ENCODE results near the gene RARS1. TPM values are rescaled to one million over a fixed set of nuclear protein-coding genes. Genes with fewer than 3 reads are reported as not detected.
A peak's percentile ranks its signal among the peaks of the same experiment; 100 is the strongest.

Gene RARS1
- total and polyA plus RNA-seq, 2 of the 8 experiments (the other 6 are each of a cell fraction or from before 2014, with no cell fraction given): 30.2 to 108 TPM

GRCh38 chr5:168528521-168529373, 42.5 kb downstream of the RARS1 start, which contains the start of gene FBLL1:
TSS of gene FBLL1 (plus strand) at chr5:168529305. CDS start at chr5:168529505, 200 bp downstream.
- no peak within 1 kb of the TSS; a peak in 2 of 7 replicates for H3K9ac ChIP-seq (replicated peaks in 1 of 4; ENCODE audit: extremely low read depth in 1 of 4, low read depth in 3 of 4, low read length in 3 of 4)
- H3K4me2 ChIP-seq (ENCODE audit: insufficient read depth in 1 of 2, low read depth in 2 of 2, low read length in 2 of 2): peak within 1 kb of the TSS; percentile 59 to 95
- FAIRE-seq: no peak
- H2BK5ac ChIP-seq (ENCODE audit: low read depth, low read length): no peak within 1 kb of the TSS; the same call in 1 of the 2 replicates
- 28% methylated on average over 21 of the region's 38 CpGs; no CpG with 5 or more reads in 1 of the 2 experiments for WGBS, 2 experiments (ENCODE audit: extremely low coverage in 1 of 2, insufficient coverage in 1 of 2, insufficient read length in 1 of 2, insufficient replicate concordance in 2 of 2, low coverage in 1 of 2, low lambda C conversion rate in 2 of 2, missing lambda C conversion rate in 1 of 2)
- H3K14ac ChIP-seq (ENCODE audit: insufficient read length): no peak within 1 kb of the TSS
- H2BK120ac ChIP-seq (replicated peaks; ENCODE audit: low read depth, low read length): no peak within 1 kb of the TSS
- H4K20me1 ChIP-seq (replicated peaks in 1 of 2; ENCODE audit: control insufficient read depth in 1 of 2, insufficient read depth in 2 of 2, low read length in 2 of 2): peaks cover 0 to 3% of the 10 kb centered on the region in 2 experiments
- no peak within 1 kb of the TSS for H4K5ac ChIP-seq (ENCODE audit: insufficient read length, low read depth, low read length)
- peak within 1 kb of the TSS; percentile 45; the same call in 1 of the 2 replicates for H2BK12ac ChIP-seq (ENCODE audit: low read depth, low read length)
- H3K4ac ChIP-seq (replicated peaks; ENCODE audit: insufficient read length, low read depth, low read length): peak within 1 kb of the TSS; percentile 12
- H3K4me1 ChIP-seq (replicated peaks in 1 of 4; ENCODE audit: control insufficient read depth in 3 of 4, insufficient read depth in 4 of 4, low read length in 3 of 4): peaks cover 0 to 11% (median 10%) of the 10 kb centered on the region in 4 experiments; a peak in 6 of 7 replicates
- H2AFZ ChIP-seq (ENCODE audit: low read length): peak within 1 kb of the TSS; percentile 88; the same call in 1 of the 2 replicates
- peak within 1 kb of the TSS; percentile 51; the same call in 1 of the 2 replicates for H3K18ac ChIP-seq (ENCODE audit: extremely low read depth, low read length)
- peak within 1 kb of the TSS; percentile 44 to 60 (median 55) for H3K4me3 ChIP-seq (ENCODE audit: extremely low read depth in 1 of 4, insufficient read depth in 2 of 4, low read depth in 3 of 4, low read length in 4 of 4)
- H2AK5ac ChIP-seq (ENCODE audit: low read depth, low read length): no peak within 1 kb of the TSS
- peaks cover 7% of the 10 kb centered on the region for H3K23me2 ChIP-seq (ENCODE audit: low read depth, low read length)
- peak within 1 kb of the TSS; percentile 84; the same call in 1 of the 2 replicates for H2BK15ac ChIP-seq (ENCODE audit: low read length)
- ChIA-PET POLR2A (ENCODE audit: partially characterized antibody) (interaction anchor here (0.8 to 1.0 kb wide), 2 partner anchors 8 to 9 kb away, joined by 3 to 4 read pairs; no protein-coding TSS in a partner anchor), CTCF (ENCODE audit: partially characterized antibody) (no interaction called here)
- no peaks in the 10 kb centered on the region for H3K79me2 ChIP-seq (ENCODE audit: control insufficient read depth in 1 of 2, insufficient read depth in 2 of 2, low read length in 2 of 2)
- H3K36me3 ChIP-seq (ENCODE audit: control insufficient read depth in 2 of 4, insufficient read depth in 4 of 4, low read length in 3 of 4): peaks cover 0 to 3% (median 0%) of the 10 kb centered on the region in 4 experiments; a peak in 1 of 8 replicates
- H3K27ac ChIP-seq (ENCODE audit: low read depth, low read length): no peak within 1 kb of the TSS
- peaks cover 4 to 12% (median 11%) of the 10 kb centered on the region in 4 experiments for H3K27me3 ChIP-seq (replicated peaks in 1 of 4; ENCODE audit: control insufficient read depth in 3 of 4, extremely low read depth in 1 of 4, insufficient read depth in 3 of 4, low read length in 3 of 4)
- H4K91ac ChIP-seq (replicated peaks; ENCODE audit: insufficient read length, low read length): peak within 1 kb of the TSS; percentile 44
- DNase-seq (ENCODE audit: low read depth in 1 of 2, low spot score in 2 of 2): peak in 1 of 2 experiments; percentile 89
- no peak within 1 kb of the TSS for H2BK20ac ChIP-seq (ENCODE audit: low read length)
- no peak within 1 kb of the TSS for H3K23ac ChIP-seq (ENCODE audit: insufficient read length)
- H3K56ac ChIP-seq (replicated peaks; ENCODE audit: insufficient read length, low read depth, low read length): no peak within 1 kb of the TSS
- no peaks in the 10 kb centered on the region for H3K79me1 ChIP-seq (ENCODE audit: low read depth, low read length)
- peaks cover 0 to 5% of the 10 kb centered on the region in 2 experiments; a peak in 1 of 4 replicates for H3K9me3 ChIP-seq (ENCODE audit: insufficient read depth in 2 of 2, low read depth in 1 of 2, low read length in 1 of 2)
- peak within 1 kb of the TSS; percentile 83 for H4K8ac ChIP-seq (ENCODE audit: extremely low read depth, insufficient read depth, low read length)
- TF ChIP-seq HDAC2 (IDR thresholded peaks at IDR 0.05; ENCODE audit: borderline replicate concordance in 1 of 2, low read depth in 2 of 2, low read length in 2 of 2) (peak in 1 of 2 experiments; percentile 65; a peak in 1 of 4 replicates), RFX5 (IDR thresholded peaks at IDR 0.05; ENCODE audit: borderline replicate concordance, low read depth, low read length) (no peak), EZH2 (IDR thresholded peaks at IDR 0.05; ENCODE audit: low read depth, low read length, severe bottlenecking) (no peak), JUN (IDR thresholded peaks at IDR 0.05; ENCODE audit: low read depth, low read length) (no peak), KDM4A (IDR thresholded peaks at IDR 0.05; ENCODE audit: low read depth, low read length, severe bottlenecking) (no peak), TAF7 (optimal IDR thresholded peaks at IDR 0.05; ENCODE audit: borderline replicate concordance, low read depth, low read length) (no peak), SIRT6 (IDR thresholded peaks at IDR 0.05; ENCODE audit: low read length) (no peak), POLR2AphosphoS5 (IDR thresholded peaks at IDR 0.05; ENCODE audit: low read depth, low read length) (no peak), CHD2 (IDR thresholded peaks at IDR 0.05; ENCODE audit: low read length) (no peak), BRCA1 (IDR thresholded peaks at IDR 0.05; ENCODE audit: low read depth, low read length) (no peak)
